GM12874 (cell line): ENCODE measurements around the gene TMEM31.

Source experiments
- CTCF ChIP-seq: IDR thresholded peaks from 2 replicates; pipeline ENCODE4 v1.5.1; 2011; ENCODE audit warnings: low read depth, mild to moderate bottlenecking, control low read depth, low read length, moderate library complexity; ENCODE audit not compliant: insufficient read depth

The TMEM31 gene

GRCh38 chrX:103741879-103742278 is 31.2 kb downstream of the TMEM31 start:
- TF ChIP-seq CTCF = no peak

GRCh38 chrX:103742339-103742738 is 31.6 kb downstream of the TMEM31 start:
- no peak for TF ChIP-seq CTCF

GRCh38 chrX:103747163-103747562 is 36.5 kb downstream of the TMEM31 start:
- no peak for TF ChIP-seq CTCF

- TF ChIP-seq CTCF = no peak
These were observed 43.7 kb downstream of the TMEM31 start for GRCh38 chrX:103754401-103754800.

- TF ChIP-seq CTCF = no peak
These were observed 46.0 kb downstream of the TMEM31 start for GRCh38 chrX:103756736-103757135.

GRCh38 chrX:103758555-103758954 is 47.8 kb downstream of the TMEM31 start:
- no peak for TF ChIP-seq CTCF
